Spleen (tissue), 7 donors: ENCODE data around the gene IGF1R.

Source experiments
- POLR2A ChIP-seq, 3 donors: fragments of 450-650 bp; IDR thresholded peaks; one replicate each; pipeline ENCODE4 v1.5.1; 2017; ENCODE audit warnings: antibody characterized with exemption in 3 of 3, mild to moderate bottlenecking in 1 of 3
- TF ChIP-seq, protein P1 (sequence below), 11 experiments: fragments of 200-600 bp in 7 of 11; fragments of 450-650 bp in 4 of 11; sonication (generic) in 4 of 11; IDR thresholded peaks in 8 of 11; conservative IDR thresholded peaks in 3 of 11; 1 replicate in 7 of 11; 2 replicates in 4 of 11; pipeline versions ENCODE4 v1.4.0 to v1.8.0; 2016 to 2021; ENCODE audit warnings: antibody characterized with exemption in 11 of 11, inconsistent platforms in 4 of 11, mild to moderate bottlenecking in 1 of 11
- donor health status: DM: no; HTN: no; CAD: no; lungs with moderate emphysema.
- donor health status: DM: no; HTN: no; CAD: no.
- donor health status: DM: no; HTN: no; CAD: no.

DNA sequence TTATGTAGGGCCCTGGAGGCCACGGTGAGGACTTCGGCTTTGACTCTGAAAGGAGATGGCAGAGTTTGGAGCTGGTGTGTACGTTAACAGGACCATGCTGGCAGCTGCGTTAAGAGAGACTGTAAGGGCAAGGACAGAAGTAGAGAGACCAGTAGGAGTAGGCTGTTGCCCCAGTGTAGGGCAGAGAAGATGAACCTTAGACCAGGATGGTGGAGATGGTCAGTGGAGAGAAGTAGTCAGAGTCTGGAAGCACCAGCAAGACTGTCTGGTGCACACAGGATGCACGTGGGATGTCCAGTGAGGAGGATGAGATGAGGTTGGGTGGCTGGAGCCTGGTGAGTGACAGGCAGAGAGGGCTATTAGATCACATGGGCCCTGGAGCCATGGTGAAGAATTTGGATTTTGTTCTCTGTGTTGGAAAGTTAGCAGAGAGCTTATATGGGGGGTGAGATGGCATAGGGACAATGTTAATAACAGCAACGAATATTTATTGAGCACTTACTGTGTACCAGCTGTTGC, 150.1 kb downstream of the IGF1R start:
- no peak for TF ChIP-seq POLR2A (IDR thresholded peaks at IDR 0.05)
- TF ChIP-seq, protein P1, sequence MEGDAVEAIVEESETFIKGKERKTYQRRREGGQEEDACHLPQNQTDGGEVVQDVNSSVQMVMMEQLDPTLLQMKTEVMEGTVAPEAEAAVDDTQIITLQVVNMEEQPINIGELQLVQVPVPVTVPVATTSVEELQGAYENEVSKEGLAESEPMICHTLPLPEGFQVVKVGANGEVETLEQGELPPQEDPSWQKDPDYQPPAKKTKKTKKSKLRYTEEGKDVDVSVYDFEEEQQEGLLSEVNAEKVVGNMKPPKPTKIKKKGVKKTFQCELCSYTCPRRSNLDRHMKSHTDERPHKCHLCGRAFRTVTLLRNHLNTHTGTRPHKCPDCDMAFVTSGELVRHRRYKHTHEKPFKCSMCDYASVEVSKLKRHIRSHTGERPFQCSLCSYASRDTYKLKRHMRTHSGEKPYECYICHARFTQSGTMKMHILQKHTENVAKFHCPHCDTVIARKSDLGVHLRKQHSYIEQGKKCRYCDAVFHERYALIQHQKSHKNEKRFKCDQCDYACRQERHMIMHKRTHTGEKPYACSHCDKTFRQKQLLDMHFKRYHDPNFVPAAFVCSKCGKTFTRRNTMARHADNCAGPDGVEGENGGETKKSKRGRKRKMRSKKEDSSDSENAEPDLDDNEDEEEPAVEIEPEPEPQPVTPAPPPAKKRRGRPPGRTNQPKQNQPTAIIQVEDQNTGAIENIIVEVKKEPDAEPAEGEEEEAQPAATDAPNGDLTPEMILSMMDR (IDR thresholded peaks at IDR 0.05 in 8 of 11, conservative IDR thresholded peaks at IDR 0.05 in 3 of 11): no peak
